Keratinocyte (primary cell): ENCODE results near the gene GRIK4.

Experiments
- EZH2 ChIP-seq: IDR thresholded peaks from one replicate; pipeline ENCODE4 v1.6.1; 2012; ENCODE audit warnings: inconsistent platforms, mild to moderate bottlenecking, low read length, moderate library complexity
- TF ChIP-seq, protein P1 (sequence below), 3 experiments: IDR thresholded peaks in 1 of 3; conservative IDR thresholded peaks in 1 of 3; optimal IDR thresholded peaks in 1 of 3; 2 replicates in 2 of 3; 3 replicates in 1 of 3; pipeline versions ENCODE3 to v1.5.1; 2011; ENCODE audit warnings: low read length in 3 of 3, mild to moderate bottlenecking in 3 of 3, moderate library complexity in 2 of 3, control low read depth in 1 of 3, inconsistent platforms in 1 of 3; ENCODE audit not compliant: insufficient read depth in 2 of 3; ENCODE audit errors: extremely low read depth in 1 of 3

DNA sequence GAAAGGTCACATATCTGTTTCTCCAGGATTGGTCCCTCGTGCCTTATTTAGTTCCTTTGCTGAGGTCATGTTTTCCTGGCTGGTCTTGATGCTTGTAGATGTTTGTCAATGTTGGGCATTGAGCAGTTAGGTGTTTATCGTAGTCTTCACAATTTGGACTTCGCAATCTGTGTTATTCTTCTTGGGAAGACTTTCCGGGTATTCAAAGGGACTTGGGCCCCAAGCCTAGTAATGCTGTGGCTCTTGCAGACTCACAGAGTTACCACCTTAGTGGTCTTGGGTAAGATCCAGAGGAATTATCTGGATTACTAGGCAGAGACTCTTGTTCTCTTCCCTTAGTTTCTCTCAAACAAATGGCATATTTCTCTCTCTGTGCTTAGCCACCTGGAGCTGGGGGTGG, 223.5 kb downstream of the GRIK4 start:
- TF ChIP-seq, protein P1, sequence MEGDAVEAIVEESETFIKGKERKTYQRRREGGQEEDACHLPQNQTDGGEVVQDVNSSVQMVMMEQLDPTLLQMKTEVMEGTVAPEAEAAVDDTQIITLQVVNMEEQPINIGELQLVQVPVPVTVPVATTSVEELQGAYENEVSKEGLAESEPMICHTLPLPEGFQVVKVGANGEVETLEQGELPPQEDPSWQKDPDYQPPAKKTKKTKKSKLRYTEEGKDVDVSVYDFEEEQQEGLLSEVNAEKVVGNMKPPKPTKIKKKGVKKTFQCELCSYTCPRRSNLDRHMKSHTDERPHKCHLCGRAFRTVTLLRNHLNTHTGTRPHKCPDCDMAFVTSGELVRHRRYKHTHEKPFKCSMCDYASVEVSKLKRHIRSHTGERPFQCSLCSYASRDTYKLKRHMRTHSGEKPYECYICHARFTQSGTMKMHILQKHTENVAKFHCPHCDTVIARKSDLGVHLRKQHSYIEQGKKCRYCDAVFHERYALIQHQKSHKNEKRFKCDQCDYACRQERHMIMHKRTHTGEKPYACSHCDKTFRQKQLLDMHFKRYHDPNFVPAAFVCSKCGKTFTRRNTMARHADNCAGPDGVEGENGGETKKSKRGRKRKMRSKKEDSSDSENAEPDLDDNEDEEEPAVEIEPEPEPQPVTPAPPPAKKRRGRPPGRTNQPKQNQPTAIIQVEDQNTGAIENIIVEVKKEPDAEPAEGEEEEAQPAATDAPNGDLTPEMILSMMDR (optimal IDR thresholded peaks at IDR 0.05 in 1 of 3, IDR thresholded peaks at IDR 0.05 in 1 of 3, conservative IDR thresholded peaks at IDR 0.05 in 1 of 3; ENCODE audit: extremely low read depth in 1 of 3, insufficient read depth in 2 of 3, low read length in 3 of 3) = no peak
- TF ChIP-seq EZH2 = no peak
